HG03469 (cell line): ENCODE data around the gene DNAJC5G.

Source experiments
- ATAC-seq: cut with Tn5 transposase; IDR thresholded peaks from one replicate; pipeline ENCODE4 v1.9.1; 2021; ENCODE audit warnings: mild to moderate bottlenecking, moderate library complexity, moderate number of reproducible peaks; ENCODE audit not compliant: unreplicated experiment

The DNAJC5G gene, protein sequence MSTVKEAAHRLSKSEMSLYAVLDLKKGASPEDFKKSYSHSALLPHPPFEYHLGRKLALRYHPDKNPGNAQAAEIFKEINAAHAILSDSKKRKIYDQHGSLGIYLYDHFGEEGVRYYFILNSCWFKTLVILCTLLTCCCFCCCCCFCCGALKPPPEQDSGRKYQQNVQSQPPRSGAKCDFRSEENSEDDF

DNA sequence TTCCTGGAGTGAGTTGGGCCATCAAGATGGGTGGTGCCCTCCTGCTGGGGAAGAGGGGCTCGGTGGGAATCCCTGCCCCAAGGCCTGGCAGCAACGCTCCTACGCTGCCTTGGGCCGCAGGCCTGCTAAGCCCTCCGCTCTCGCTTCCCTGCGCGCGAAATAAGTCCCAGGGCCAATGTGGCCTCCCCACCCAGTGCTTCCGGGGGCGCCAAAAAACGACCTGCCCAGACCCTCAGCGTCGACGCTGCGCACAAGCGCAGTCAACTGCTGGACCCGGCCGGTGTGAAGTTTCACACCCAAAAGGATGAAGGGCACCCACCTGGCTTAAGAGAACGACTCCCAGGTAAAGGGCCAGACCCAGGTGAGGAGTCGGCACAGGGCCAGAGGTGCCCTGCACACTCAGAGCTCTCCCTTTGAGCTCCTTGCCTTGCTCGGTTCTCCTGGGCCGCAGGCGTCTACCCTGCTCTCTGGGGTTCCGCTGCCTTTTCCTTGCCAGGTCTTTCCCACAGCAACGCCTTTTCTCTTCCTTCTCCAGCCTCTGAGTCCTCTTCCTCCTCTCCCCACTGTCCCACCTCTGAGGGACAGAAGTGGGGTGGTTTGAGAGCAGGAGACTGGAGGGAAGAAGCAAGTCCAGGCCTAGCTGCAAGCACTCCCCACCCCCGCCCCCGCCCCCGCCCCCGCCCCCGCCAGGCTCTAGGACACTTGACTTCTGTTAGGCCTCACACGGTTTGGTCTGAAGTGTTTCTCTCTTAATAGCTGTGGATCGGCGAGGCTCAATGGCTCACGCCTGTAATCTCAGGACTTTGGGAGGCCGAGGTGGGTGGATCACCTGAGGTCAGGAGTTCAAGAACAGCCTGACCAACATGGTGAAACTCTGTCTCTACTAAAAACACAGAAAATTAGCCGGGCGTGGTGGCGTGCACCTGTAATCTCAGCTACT is at the start of gene DNAJC5G:
Gene DNAJC5G, plus strand, starts transcription at position 223 of the 940 bp plus-strand sequence. CDS start 1,296 bp downstream, outside the sequence.
- no peak for ATAC-seq

DNA sequence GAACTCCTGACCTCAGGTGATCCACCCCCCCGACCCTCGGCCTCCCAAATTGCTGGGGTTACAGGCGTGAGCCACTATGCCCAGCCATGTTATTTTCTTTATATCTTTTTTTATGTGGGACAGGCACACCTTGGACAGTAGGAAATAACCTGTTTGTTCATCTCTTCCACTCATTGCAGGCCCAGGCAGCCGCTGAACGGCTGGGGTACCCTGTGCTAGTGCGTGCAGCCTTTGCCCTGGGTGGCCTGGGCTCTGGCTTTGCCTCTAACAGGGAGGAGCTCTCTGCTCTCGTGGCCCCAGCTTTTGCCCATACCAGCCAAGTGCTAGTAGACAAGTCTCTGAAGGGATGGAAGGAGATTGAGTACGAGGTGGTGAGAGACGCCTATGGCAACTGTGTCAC is 49.7 kb upstream of the DNAJC5G start:
- ATAC-seq: no peak

DNA sequence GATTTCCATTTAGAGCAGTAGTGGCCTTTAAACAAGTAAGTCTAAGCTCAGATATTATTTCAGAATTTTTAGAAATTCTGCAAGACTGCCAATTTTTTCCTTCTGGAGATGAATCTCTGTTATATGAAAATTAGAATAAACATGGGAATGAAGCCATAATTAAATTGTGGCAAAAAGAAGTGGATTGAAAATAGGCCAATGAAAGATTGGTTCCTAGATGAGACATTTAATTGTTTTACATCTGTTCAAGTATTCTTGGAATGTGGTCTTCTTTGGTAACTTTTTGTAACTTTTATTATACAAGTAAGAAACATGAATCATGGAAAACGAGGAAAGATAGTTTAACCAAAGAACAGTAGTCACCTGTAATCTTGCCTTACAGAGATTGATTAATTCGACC is 47.7 kb upstream of the DNAJC5G start:
- no peak for ATAC-seq

DNA sequence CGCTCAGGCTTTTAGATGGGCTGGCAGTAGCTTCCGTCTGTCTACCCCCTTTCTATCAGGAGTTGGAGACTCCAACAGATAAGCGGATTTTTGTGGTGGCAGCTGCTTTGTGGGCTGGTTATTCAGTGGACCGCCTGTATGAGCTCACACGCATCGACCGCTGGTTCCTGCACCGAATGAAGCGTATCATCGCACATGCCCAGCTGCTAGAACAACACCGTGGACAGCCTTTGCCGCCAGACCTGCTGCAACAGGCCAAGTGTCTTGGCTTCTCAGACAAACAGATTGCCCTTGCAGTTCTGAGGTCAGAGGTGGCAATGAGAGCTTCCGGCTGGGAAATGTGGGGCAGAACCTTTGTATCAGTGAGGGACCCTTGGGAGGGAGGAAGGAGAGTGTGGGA is 43.3 kb upstream of the DNAJC5G start:
- no peak for ATAC-seq

DNA sequence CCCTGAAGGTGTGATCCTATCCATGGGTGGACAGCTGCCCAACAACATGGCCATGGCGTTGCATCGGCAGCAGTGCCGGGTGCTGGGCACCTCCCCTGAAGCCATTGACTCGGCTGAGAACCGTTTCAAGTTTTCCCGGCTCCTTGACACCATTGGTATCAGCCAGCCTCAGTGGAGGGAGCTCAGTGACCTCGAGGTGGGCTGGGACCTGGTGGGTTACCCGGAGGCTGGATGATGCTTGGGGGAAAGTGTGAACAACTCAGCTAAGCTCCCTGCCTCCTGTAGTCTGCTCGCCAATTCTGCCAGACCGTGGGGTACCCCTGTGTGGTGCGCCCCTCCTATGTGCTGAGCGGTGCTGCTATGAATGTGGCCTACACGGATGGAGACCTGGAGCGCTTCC is 41.9 kb upstream of the DNAJC5G start:
- ATAC-seq: no peak

DNA sequence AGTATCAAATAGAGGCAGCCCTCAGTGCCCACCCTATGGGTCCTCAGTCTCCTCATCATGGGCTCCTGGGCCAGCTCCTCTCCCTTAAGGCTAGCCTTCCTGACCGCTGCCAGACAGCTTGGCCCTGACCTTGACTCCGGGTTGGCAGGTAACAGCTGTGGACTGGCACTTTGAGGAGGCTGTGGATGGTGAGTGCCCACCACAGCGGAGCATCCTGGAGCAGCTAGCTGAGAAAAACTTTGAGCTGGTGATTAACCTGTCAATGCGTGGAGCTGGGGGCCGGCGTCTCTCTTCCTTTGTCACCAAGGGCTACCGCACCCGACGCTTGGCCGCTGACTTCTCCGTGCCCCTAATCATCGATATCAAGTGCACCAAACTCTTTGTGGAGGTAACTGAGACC is 39.1 kb upstream of the DNAJC5G start:
- no peak for ATAC-seq

DNA sequence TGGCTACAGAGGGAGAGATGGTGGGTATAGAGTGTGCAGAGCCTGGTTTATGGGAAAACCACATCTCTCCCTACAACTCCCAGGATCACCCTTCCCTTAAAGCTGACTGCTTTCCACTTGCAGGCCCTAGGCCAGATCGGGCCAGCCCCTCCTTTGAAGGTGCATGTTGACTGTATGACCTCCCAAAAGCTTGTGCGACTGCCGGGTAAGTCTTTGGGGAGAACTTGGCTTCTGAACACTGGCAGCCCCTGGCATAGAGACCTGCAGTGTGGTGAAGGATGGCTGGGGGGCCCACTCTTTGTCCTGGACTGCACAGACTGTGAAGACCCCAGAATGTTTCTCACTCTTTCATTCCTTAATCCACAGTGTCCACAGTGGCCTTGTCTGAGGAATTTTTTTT is 38.6 kb upstream of the DNAJC5G start:
- no peak for ATAC-seq

DNA sequence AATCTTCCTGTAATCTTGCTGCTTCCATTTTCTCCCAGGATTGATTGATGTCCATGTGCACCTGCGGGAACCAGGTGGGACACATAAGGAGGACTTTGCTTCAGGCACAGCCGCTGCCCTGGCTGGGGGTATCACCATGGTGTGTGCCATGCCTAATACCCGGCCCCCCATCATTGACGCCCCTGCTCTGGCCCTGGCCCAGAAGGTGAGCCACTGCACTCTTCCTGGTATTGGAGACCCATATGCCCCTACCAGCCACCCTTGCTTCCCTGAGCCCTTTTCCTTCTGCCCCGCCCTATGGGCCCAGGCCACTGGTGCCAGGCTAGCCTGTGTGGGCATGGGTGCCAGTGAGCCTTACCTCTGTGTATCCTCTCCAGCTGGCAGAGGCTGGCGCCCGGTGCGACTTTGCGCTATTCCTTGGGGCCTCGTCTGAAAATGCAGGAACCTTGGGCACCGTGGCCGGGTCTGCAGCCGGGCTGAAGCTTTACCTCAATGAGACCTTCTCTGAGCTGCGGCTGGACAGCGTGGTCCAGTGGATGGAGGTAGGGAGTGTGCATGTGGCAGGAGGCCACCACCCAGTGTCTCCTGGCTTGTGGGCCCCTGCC is 37.8 kb upstream of the DNAJC5G start:
- no peak for ATAC-seq

DNA sequence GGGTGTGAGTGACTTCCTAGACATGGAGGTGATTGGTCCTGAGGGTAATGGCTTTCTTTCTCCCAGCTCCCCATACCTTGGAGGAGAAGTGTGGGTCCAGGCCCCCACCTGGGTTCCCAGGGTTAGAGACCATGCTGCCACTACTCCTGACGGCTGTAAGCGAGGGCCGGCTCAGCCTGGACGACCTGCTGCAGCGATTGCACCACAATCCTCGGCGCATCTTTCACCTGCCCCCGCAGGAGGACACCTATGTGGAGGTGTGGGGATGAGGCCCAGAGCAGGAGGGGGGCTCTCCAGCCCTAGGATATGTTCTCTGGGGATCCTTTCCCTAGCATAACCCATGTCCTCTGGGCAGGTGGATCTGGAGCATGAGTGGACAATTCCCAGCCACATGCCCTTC is 36.3 kb upstream of the DNAJC5G start:
- no peak for ATAC-seq

DNA sequence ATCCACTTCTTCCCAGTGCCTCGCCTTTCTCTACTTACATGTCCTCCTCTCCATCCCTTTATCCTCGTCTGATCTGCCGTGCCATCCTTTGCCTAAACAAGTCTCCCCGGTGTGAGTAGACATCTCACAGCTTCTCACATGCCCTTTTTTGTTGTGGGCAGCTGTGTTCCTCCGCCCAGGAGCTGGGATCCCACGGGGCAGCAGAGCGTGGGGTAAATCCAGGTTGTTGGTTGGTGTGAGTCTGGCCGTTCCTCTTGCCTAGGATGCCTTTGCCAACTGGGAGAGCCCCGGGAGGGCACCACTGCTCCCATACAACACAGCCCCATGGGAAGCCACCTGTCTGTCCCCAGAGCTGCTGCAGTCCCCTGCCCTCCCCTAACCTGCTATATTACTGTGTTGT is 34.8 kb upstream of the DNAJC5G start:
- no peak for ATAC-seq

DNA sequence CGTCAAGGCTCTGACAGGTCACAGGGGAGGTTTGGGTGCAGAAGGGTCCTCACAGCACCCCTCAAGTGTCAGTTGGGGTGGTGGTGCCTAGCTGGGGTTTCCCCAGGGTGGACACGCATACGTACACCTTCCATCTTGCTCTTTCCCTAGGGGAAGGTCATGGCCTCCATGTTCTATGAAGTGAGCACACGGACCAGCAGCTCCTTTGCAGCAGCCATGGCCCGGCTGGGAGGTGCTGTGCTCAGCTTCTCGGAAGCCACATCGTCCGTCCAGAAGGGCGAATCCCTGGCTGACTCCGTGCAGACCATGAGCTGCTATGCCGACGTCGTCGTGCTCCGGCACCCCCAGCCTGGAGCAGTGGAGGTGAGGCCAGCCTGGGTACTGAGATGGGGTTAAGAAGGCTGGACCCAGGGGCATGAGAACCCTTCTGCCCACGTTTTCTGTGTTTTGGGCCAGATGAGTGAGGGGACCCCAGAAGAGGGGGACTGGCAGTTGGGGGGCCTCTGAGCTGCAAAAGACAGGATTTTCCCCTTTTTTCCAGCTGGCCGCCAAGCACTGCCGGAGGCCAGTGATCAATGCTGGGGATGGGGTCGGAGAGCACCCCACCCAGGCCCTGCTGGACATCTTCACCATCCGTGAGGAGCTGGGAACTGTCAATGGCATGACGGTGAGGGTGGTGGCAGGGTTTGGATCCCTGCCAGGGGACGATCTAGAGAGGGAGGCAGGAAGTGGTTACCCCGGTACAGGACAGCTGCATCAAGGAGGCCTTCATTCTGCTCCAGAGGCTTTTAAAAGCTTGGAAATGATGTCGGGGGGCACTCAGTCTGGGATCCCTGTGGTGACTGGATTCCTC is 33.2 kb upstream of the DNAJC5G start:
- no peak for ATAC-seq

DNA sequence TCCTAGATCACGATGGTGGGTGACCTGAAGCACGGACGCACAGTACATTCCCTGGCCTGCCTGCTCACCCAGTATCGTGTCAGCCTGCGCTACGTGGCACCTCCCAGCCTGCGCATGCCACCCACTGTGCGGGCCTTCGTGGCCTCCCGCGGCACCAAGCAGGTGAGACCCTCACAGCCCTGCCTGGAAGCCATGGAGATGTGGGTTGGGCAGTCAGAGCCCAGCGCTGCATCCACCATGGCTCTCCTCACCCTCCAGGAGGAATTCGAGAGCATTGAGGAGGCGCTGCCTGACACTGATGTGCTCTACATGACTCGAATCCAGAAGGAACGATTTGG is 32.6 kb upstream of the DNAJC5G start:
- ATAC-seq: no peak

DNA sequence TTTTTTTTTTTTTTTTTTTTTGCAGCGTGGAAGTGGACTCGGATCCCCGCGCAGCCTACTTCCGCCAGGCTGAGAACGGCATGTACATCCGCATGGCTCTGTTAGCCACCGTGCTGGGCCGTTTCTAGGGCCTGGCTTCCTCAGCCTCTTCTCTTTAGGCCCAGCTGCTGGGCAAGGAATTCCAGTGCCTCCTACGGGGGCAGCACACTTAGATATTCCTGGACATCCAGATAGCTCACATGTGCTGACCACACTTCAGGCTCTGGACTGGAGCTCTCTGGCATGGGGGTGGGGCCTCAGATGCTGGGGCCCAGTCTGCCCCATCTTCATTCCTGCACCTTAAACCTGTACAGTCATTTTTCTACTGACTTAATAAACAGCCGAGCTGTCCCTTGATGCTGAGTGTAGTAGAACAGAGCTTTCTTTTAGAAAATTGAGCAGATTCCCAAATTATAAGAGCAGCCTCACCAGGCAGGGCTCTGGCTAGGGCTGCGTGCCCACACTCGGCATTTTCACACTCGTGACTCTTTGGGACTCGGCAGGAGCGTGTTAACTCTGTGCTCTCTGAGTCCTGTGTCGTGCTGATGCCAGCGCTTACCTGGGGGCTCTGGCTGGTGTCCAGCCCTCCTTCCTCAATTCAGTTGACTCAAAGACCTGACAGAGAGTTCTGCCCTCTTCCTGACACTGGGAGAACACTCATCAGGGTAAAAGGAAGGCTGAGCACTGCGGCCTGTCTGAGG is 31.7 kb upstream of the DNAJC5G start:
- ATAC-seq: no peak

DNA sequence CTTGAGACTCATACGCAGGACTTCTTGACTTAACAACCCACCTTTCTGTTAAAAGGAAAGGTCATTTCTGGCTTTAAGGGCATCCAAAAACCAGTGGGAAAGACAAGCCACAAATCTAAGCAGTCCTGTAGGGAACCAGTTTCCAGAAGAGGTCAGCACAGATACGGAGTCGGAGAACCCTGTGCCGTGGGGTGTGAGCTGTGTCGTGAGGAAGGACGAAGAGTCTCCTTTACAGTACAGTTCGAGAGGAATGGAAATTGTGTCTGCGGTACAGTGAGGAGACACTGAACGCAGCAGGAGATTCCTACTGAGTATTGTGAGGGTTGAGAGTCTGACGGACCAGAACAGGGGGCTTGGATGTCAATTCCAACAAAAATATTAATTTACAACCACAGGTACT is 30.1 kb upstream of the DNAJC5G start:
- no peak for ATAC-seq

DNA sequence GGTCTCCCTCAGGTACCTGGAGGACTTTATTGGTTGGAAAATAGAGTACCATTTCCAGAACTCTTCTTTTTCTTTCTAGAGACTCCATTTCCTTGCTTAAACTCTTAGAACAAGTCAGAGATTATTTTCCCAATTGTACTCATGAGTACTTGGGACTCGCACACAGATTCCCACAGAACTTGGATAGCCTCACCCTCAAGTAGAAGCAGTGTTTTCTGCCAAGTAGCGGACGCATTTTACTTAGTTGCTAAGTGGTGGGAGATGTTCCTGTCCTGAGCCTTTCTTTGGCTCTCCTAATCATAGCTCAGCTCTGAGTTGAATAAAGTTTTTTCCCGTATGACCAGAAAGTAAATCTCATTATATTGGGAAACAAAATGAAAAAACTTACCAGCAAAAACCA is 29.6 kb upstream of the DNAJC5G start:
- ATAC-seq: no peak

DNA sequence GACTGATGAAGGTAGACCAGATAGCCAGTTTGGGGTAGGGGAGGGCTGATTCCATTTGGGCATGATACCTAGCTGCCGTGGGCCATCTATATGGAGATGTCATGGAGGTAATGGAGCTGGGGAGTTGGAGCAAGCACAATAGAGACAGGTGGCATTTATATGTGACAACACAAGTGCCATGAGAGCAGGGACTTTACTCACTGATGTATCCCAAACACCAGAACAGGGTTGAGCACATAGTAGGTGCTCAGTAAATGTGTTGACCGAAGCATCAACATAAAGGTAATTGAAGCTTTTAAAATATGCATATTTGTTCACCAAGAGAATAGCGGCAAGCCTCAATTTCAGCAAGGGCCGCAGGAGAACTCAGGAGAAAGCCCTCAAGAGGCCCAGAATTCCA is 27.3 kb upstream of the DNAJC5G start:
- ATAC-seq: no peak

DNA sequence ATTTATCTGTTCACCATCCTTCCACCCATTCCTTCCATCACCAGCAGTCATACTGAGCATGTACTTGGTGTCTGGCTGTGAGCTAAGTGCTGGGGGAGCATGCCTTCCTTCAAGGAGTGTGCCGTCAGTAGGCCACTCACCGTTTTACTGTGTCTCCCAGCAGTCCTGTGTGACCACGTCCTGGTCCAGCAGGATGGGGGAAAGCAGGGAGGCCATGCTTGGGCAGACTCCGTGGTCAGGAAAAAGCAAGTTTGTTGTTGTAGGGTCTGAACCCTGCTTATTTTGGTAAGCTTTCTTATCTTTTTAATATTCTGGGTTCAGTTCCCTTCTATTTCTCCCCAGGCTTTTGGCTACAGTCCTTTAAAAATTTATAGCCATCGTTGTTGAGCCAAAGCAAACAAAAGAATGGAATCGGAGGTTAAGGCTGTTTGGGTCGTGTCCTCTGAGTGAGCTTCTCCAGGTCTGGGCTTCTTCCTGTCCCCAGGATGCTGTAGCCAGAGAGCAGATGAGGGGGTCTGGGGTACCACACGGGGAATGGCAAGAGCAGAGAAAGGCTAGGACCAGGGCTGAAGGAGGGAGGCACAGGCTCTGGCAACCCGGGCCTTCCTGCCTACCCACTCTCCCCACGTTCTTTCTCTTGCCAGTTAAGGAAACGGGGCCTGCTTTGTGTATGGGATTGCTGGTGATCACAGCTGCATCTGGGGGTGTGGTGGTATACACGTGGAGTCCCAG is 25.9 kb upstream of the DNAJC5G start:
- no peak for ATAC-seq

DNA sequence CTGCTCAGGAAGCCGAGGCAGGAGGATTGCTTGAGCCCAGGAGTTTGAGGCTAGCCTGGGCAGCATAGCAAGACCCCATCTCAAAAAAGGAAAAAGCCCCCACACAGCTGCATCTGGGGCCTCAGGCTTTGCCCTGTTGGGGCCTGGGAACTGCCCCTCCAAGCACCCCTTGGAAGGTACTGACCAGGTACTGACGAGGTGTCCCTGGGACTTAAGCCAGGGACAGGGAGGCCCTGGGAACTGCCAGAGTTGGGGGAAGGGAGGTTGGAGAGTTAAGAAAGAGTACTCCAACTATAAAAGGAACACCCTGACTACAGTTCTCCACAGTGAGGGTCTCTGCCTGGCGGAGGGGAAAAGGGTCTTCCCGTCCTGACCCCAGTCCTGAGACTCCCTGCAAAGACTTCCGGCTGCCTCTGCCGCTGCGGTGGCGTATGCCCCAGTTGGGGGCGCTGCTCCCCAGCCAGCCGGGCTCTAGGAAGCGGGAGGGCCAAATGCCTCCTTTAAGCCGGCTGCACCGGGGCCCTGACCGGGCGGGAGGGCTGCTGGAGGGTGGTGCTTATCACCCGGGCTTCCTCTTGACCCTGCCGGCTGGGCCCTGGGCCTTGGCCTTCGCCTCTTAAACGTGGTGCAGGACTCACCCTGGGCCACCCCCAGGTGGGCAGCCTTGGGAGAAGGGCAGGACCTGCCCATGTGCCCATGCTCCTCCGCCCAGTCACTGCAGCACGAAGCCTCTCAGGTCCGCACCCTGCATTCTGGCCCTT is 25.2 kb upstream of the DNAJC5G start:
- no peak for ATAC-seq
